ENCODE data around the gene RUNX3.

- no peak for TF ChIP-seq CTCF (conservative IDR thresholded peaks at IDR 0.05 in 1 of 2, IDR thresholded peaks at IDR 0.05 in 1 of 2; ENCODE audit: extremely low read depth in 1 of 2, insufficient read depth in 1 of 2, low read depth in 1 of 2, low read length in 2 of 2)
- TF ChIP-seq EZH2 (IDR thresholded peaks at IDR 0.05; ENCODE audit: borderline replicate concordance, low read length) = no peak
Observed at GRCh38 chr1:24960071-24960801, 30.2 kb upstream of the RUNX3 start.

Measured in mammary epithelial cell (primary cell).